CD4-positive, alpha-beta memory T cell (primary cell): ENCODE data around the gene HDAC4. TPM values are rescaled to one million over a fixed set of nuclear protein-coding genes. Genes with fewer than 3 reads are reported as not detected.
A peak's percentile ranks its signal among the peaks of the same experiment; 100 is the strongest.

ENCODE experiments used
- CTCF ChIA-PET: fragments of 350-600 bp; sonication (Branson Sonifier 250); formaldehyde crosslinking; loops from one replicate; lab custom pipeline; 2021; ENCODE audit warnings: inconsistent platforms; ENCODE audit not compliant: partially characterized antibody; lab: Charles Lee
- POLR2A ChIA-PET: fragments of 350-600 bp; sonication (Branson Sonifier 250); formaldehyde crosslinking; loops from one replicate; lab custom pipeline; 2021; ENCODE audit not compliant: partially characterized antibody; lab: Charles Lee
- DNase-seq, 5 donors: peaks; one replicate each; pipeline versions ENCODE4 v3.0.0 to v3.0.0-alpha.2; 2020 to 2022; ENCODE audit warnings: mixed read lengths in 1 of 5
- H3K27ac ChIP-seq: one replicate; pipeline ENCODE4 v1.7.0; 2013; ENCODE audit warnings: low read depth, low read length
- H3K27me3 ChIP-seq: 2 replicates; pipeline ENCODE4 v1.7.0; 2013; ENCODE audit warnings: mild to moderate bottlenecking, low read length, moderate library complexity; ENCODE audit not compliant: insufficient read depth
- H3K36me3 ChIP-seq: 2 replicates; pipeline ENCODE4 v1.7.0; 2013; ENCODE audit warnings: mild to moderate bottlenecking, low read length, moderate library complexity; ENCODE audit not compliant: insufficient read depth
- H3K4me1 ChIP-seq: 2 replicates; pipeline ENCODE4 v1.7.0; 2013; ENCODE audit warnings: mild to moderate bottlenecking, low read length, moderate library complexity; ENCODE audit not compliant: insufficient read depth
- H3K4me3 ChIP-seq, 2 donors: one replicate each; pipeline ENCODE4 v1.7.0; 2013; ENCODE audit warnings: low read length in 2 of 2, mild to moderate bottlenecking in 1 of 2
- H3K9me3 ChIP-seq, 2 donors: one replicate each; pipeline ENCODE4 v1.7.0; 2013; ENCODE audit warnings: low read length in 2 of 2, control low read depth in 1 of 2; ENCODE audit not compliant: control insufficient read depth in 1 of 2
- H3K27ac Mint-ChIP-seq, 7 donors: one replicate each; pipeline ENCODE4 v1.8.0; 2020 to 2021; ENCODE audit warnings: mixed read lengths in 7 of 7, mild to moderate bottlenecking in 6 of 7, inconsistent platforms in 3 of 7, moderate library complexity in 3 of 7
- H3K27me3 Mint-ChIP-seq, 2 donors: one replicate each; pipeline ENCODE4 v1.8.0; 2020 to 2021; ENCODE audit warnings: mixed read lengths in 2 of 2
- H3K36me3 Mint-ChIP-seq, 2 donors: one replicate each; pipeline ENCODE4 v1.8.0; 2020 to 2021; ENCODE audit warnings: mixed read lengths in 2 of 2, inconsistent platforms in 1 of 2, mild to moderate bottlenecking in 1 of 2
- H3K4me1 Mint-ChIP-seq, 4 donors: one replicate each; pipeline ENCODE4 v1.8.0; 2020 to 2021; ENCODE audit warnings: mixed read lengths in 4 of 4, mild to moderate bottlenecking in 1 of 4
- H3K4me3 Mint-ChIP-seq, 8 donors: one replicate each; pipeline ENCODE4 v1.8.0; 2020 to 2021; ENCODE audit warnings: mixed read lengths in 8 of 8, mild to moderate bottlenecking in 7 of 8, moderate library complexity in 6 of 8, inconsistent platforms in 3 of 8
- H3K9me3 Mint-ChIP-seq, 8 donors: one replicate each; pipeline ENCODE4 v1.8.0; 2020 to 2021; ENCODE audit warnings: mixed read lengths in 8 of 8, mild to moderate bottlenecking in 5 of 8, inconsistent platforms in 3 of 8, moderate library complexity in 1 of 8
- intact Hi-C: fragments of 100-400 bp; cut with micrococcal nuclease; formaldehyde crosslinking; loops from one replicate; pipeline ENCODE4 v1.15.1; 2023
- polyA plus RNA-seq, 2 donors: library from polyadenylated mRNA; unstranded; fragments of 300-500 nt; fragmentation: Illumina TruSeq; gene quantifications; one replicate each; pipeline ENCODE4 v1.2.3, GENCODE V29; 2021
- total RNA-seq, 2 experiments: library from RNA; stranded (reverse); gene quantifications; one replicate each; pipeline ENCODE4 v1.2.3, GENCODE V29; 2021

Gene HDAC4
- total and polyA plus RNA-seq, 4 experiments from 2014 or later: 1.4 to 59.7 (median 30.4) TPM

DNA sequence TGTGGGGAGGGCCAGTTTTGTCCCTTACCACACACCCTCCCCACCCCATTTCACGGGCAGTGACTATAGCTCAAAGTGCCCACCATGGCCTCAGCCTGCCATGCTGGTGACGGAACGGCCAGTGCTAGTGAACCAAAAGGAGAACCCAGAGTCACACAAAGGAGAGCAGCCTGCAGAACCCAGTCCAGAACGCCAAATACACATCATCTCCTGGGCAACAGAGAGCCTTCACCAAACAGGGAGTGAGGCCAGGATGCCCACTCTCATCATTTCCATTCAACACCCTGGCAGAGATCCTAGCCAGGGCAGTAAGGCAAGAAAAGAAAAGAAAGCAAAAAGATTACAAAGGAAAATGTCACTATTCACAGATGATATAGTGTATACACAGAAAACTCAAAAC, 38.3 kb downstream of the HDAC4 start:
- no peak overlapping the region for H3K4me3 ChIP-seq
- no peak for DNase-seq
- H3K4me1 ChIP-seq: peaks cover 8% of the 10 kb centered on the region
- intact Hi-C loops: no loop called here
- peak overlapping the region in 2 of 7 donors; percentile 47 to 79 for H3K27ac Mint-ChIP-seq
- ChIA-PET CTCF (no interaction called here), POLR2A (interaction anchor here (1.1 to 1.2 kb wide), 2 partner anchors 10 to 46 kb away, joined by 3 read pairs; no protein-coding TSS in a partner anchor)
- H3K36me3 Mint-ChIP-seq: no peaks in the 10 kb centered on the region
- no peak overlapping the region for H3K4me3 Mint-ChIP-seq
- H3K27ac ChIP-seq: no peak overlapping the region
- no peaks in the 10 kb centered on the region for H3K9me3 ChIP-seq
- H3K36me3 ChIP-seq: no peaks in the 10 kb centered on the region
- H3K27me3 ChIP-seq: no peaks in the 10 kb centered on the region
- peaks cover 14 to 37% (median 24%) of the 10 kb centered on the region in 4 donors for H3K4me1 Mint-ChIP-seq
- H3K9me3 Mint-ChIP-seq: no peaks in the 10 kb centered on the region
- no peaks in the 10 kb centered on the region for H3K27me3 Mint-ChIP-seq

DNA sequence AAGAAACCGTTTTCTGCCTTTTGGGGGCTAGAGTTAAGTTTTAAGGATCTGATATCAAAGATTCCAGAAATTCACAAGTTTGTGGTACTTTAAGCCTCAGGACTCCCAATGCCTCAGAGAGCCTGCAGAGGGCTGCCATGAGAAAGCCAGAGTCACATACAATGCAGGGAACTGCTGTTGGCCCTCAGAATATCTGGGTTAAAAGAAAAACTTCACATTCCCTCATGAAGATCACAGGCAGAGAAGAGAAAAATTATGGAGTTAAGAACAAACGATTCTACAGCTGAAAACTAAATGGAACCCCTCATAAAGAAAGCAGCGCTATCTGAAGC, 39.5 kb downstream of the HDAC4 start:
- no peak for DNase-seq
- H3K36me3 ChIP-seq: no peaks in the 10 kb centered on the region
- Mint-ChIP-seq H3K4me1 (peaks cover 12 to 34% (median 23%) of the 10 kb centered on the region in 4 donors), H3K4me3 (no peak overlapping the region), H3K27me3 (no peaks in the 10 kb centered on the region), H3K36me3 (no peaks in the 10 kb centered on the region), H3K27ac (peak overlapping the region in 2 of 7 donors; percentile 23 to 40), H3K9me3 (no peaks in the 10 kb centered on the region)
- no peak overlapping the region for H3K27ac ChIP-seq
- intact Hi-C loops: no loop called here
- POLR2A ChIA-PET: no interaction called here
- H3K9me3 ChIP-seq: no peaks in the 10 kb centered on the region
- no peaks in the 10 kb centered on the region for H3K27me3 ChIP-seq
- peaks cover 8% of the 10 kb centered on the region for H3K4me1 ChIP-seq
- CTCF ChIA-PET: no interaction called here
- no peak overlapping the region for H3K4me3 ChIP-seq

DNA sequence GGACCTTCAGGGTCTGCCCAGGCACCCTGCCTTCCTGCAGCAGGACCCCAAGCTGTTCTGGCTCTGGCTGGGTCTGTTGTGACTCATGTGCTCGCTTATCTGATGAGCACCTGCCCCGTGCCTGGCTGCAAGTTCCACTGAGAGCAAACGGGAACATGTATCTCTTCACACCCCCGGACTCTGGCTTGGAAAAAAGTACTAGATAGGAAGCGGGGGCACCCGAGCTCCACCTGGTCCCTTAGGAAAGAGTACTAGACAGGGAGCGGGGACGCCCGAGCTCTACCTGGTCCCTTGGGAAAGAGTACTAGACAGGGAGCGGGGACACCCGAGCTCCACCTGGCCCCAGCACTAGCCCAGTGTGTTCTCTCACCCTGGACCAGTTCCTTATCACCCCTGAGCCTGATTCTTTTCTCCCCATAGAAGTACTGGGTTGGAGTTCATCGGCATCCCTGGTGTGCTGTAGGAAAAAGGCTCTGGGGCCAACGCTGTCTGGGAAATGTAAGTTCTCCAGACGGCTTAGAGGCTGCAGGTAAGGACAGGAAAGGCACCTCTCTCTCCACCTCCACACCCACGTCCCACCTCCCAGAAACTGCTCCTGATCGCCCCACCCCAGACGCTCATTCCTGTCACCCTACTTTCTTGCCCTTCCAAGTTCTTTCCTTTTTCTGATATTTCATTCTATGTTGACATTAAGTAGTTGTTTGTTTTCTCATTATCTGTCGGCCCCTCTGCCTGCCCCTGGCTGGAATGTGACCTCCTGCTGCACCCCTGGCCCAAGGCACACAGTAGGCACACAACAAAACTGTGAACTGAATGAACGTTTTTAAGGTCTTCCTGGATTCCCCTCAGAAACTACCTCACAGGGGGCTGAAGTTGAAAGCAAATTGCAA, 40.2 kb downstream of the HDAC4 start:
- DNase-seq: no peak

DNA sequence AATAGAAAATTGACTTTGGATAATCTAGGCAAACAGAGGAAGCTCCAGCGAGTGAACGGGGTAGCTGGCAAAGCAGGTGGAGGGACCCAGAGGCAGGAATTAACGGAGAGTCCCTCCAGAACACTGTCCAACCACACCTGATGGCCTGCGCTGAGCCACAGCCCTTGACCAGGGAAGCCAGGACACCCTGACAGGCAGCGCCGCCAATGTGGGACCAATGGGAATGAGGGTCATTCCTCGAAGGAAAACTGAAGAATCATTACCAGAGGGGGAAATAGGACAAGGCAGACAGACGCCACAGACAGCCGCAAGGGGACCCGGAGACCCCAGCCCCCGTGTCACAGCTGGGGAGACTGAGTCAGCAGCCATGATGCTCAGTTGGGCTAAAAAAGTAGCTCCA, 40.8 kb downstream of the HDAC4 start:
- no peak overlapping the region for H3K27ac Mint-ChIP-seq
- H3K4me1 Mint-ChIP-seq: peaks cover 10 to 31% (median 20%) of the 10 kb centered on the region in 4 donors
- ChIA-PET POLR2A (no interaction called here), CTCF (no interaction called here)
- DNase-seq: no peak
- intact Hi-C loops: no loop called here
- peaks cover 0 to 9% of the 10 kb centered on the region in 2 donors for H3K36me3 Mint-ChIP-seq
- no peak overlapping the region for H3K4me3 ChIP-seq
- H3K4me3 Mint-ChIP-seq: no peak overlapping the region
- H3K9me3 ChIP-seq: no peaks in the 10 kb centered on the region
- peaks cover 0 to 9% (median 5%) of the 10 kb centered on the region in 8 donors for H3K9me3 Mint-ChIP-seq
- no peaks in the 10 kb centered on the region for H3K36me3 ChIP-seq
- H3K27ac ChIP-seq: no peak overlapping the region
- H3K27me3 Mint-ChIP-seq: no peaks in the 10 kb centered on the region
- no peaks in the 10 kb centered on the region for H3K27me3 ChIP-seq
- peaks cover 8% of the 10 kb centered on the region for H3K4me1 ChIP-seq

More for the DNA sequence above, 40.2 kb downstream of the HDAC4 start:
- CTCF ChIA-PET: no interaction called here
- no peak overlapping the region for H3K4me3 Mint-ChIP-seq
- Histone ChIP-seq H3K36me3 (no peaks in the 10 kb centered on the region), H3K4me1 (peaks cover 8% of the 10 kb centered on the region), H3K27me3 (no peaks in the 10 kb centered on the region), H3K27ac (no peak overlapping the region), H3K4me3 (no peak overlapping the region), H3K9me3 (no peaks in the 10 kb centered on the region)
- H3K27ac Mint-ChIP-seq: peak overlapping the region in 3 of 7 donors; percentile 23 to 72 (median 45)
- POLR2A ChIA-PET: interaction anchor here (0.6 kb wide), 1 partner anchor 85 kb away, joined by 3 read pairs; no protein-coding TSS in a partner anchor
- H3K4me1 Mint-ChIP-seq: peaks cover 12 to 31% (median 22%) of the 10 kb centered on the region in 4 donors
- peaks cover 0 to 3% of the 10 kb centered on the region in 2 donors for H3K36me3 Mint-ChIP-seq
- peaks cover 0 to 3% (median 0%) of the 10 kb centered on the region in 8 donors for H3K9me3 Mint-ChIP-seq
- no peaks in the 10 kb centered on the region for H3K27me3 Mint-ChIP-seq
- intact Hi-C loops: no loop called here

DNA sequence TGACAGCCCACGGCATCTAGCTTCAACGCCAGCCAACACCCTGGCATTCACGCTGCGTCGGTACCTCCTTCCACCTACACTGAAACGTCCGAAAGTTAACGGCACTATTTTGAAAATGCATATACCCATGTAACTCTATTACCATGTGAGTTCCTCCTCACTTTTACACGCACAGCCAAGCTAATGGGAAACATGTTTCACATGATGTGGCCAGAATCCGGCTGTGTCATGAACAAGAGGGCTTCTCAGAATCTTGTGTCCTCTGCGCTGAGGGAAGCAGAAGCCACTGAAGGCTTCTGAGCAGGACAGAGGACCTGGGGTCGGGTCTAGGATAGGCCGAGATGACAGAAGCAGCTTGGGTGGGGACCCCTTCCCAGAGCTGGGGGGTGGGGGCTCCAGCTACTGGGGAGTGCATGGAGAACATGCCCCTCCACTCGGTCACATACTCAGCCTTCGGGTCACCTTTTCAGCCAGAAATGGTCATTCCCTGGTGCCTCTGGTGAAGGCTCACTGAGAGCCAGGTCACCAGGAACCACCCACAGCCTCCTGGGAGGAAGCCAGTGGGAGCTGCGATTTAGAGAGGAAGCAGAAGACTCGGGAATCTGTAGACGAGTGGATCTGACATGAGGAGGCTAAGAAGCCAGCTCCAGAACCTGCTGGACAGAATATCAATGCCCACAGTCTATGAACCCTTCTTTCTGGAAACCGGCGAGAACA, 41.5 kb downstream of the HDAC4 start:
- H3K4me3 Mint-ChIP-seq: no peak overlapping the region
- H3K36me3 Mint-ChIP-seq: peaks cover 0 to 14% of the 10 kb centered on the region in 2 donors
- intact Hi-C loops: no loop called here
- Histone ChIP-seq H3K27ac (no peak overlapping the region), H3K9me3 (no peaks in the 10 kb centered on the region), H3K4me3 (no peak overlapping the region), H3K36me3 (no peaks in the 10 kb centered on the region), H3K27me3 (no peaks in the 10 kb centered on the region), H3K4me1 (peaks cover 5% of the 10 kb centered on the region)
- CTCF ChIA-PET: no interaction called here
- peaks cover 8 to 27% (median 18%) of the 10 kb centered on the region in 4 donors for H3K4me1 Mint-ChIP-seq
- H3K9me3 Mint-ChIP-seq: peaks cover 0 to 15% (median 7%) of the 10 kb centered on the region in 8 donors
- H3K27me3 Mint-ChIP-seq: no peaks in the 10 kb centered on the region
- H3K27ac Mint-ChIP-seq: peak overlapping the region in 1 of 7 donors; percentile 53
- POLR2A ChIA-PET: interaction anchor here (0.9 kb wide), 1 partner anchor 42 kb away, joined by 3 read pairs; the partner anchor contains the start of gene HDAC4
- DNase-seq: no peak

DNA sequence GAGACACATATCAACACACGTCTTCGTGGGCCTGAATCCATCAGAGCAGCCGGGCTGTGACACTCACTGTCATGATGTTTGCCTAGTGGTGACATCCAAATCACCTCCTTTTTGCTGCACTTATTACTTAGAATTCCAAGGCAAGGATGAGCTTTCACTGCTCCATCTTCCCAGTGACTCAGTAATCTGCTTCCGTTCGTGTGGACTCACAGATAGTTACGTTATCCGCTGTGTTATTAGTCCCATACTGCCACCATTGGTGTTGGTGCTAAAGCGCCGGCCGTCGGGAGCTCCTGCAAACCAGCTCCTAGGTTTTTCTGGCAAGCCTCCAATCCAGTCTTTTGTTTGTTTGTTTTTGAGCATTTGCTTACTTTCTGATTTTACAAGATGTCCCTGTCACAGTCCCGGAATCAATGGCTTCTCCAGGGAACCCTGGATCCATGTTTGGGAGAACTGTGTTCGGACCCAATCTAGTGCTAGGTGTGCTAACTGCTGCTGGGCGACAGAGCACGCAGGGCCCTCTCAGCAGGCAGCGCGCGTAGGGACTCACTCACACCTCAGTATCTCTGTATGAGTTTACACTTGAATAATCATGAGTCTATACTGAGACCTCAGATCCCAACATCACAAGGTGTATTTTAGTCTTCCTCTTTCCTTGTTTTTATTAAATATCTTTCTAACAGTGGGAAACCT, 42.6 kb downstream of the HDAC4 start:
- Histone ChIP-seq H3K27me3 (no peaks in the 10 kb centered on the region), H3K27ac (no peak overlapping the region), H3K4me1 (no peaks in the 10 kb centered on the region), H3K4me3 (no peak overlapping the region), H3K36me3 (no peaks in the 10 kb centered on the region), H3K9me3 (no peaks in the 10 kb centered on the region)
- no peaks in the 10 kb centered on the region for H3K27me3 Mint-ChIP-seq
- no peak for DNase-seq
- H3K4me3 Mint-ChIP-seq: no peak overlapping the region
- peaks cover 5 to 14% of the 10 kb centered on the region in 2 donors for H3K36me3 Mint-ChIP-seq
- H3K27ac Mint-ChIP-seq: peak overlapping the region in 2 of 7 donors; percentile 12 to 43
- ChIA-PET POLR2A (interaction anchor here (0.5 to 0.9 kb wide), 2 partner anchors 26 to 43 kb away, joined by 3 read pairs; partner anchors contain the start of gene HDAC4), CTCF (interaction anchor here (1.5 kb wide), 1 partner anchor 91 kb away, joined by 4 read pairs; no protein-coding TSS in a partner anchor)
- intact Hi-C loops: no loop called here
- peaks cover 4 to 15% (median 10%) of the 10 kb centered on the region in 4 donors for H3K4me1 Mint-ChIP-seq
- H3K9me3 Mint-ChIP-seq: peaks cover 0 to 15% (median 7%) of the 10 kb centered on the region in 8 donors
